Activated B cell treated with CpG ODN at 0.5 μM for 24 hours (primary cell): ENCODE data around the gene LPAR1. TPM values are rescaled to one million over a fixed set of nuclear protein-coding genes. Genes with fewer than 3 reads are reported as not detected.

ENCODE experiments used
- ATAC-seq: fragments of 200-7000 bp; cut with Tn5 transposase; one replicate; pipeline ENCODE4 v1.10.0; 2021; ENCODE audit warnings: low read depth, mild to moderate bottlenecking, moderate library complexity
- CTCF ChIA-PET: fragments of 350-600 bp; sonication (Branson Sonifier 250); formaldehyde crosslinking; loops from one replicate; lab custom pipeline; 2021; ENCODE audit warnings: antibody characterized with exemption; lab: Charles Lee
- POLR2A ChIA-PET: fragments of 350-600 bp; sonication (Branson Sonifier 250); formaldehyde crosslinking; loops from one replicate; lab custom pipeline; 2021; ENCODE audit warnings: antibody characterized with exemption; lab: Charles Lee
- DNase-seq: peaks from one replicate; pipeline ENCODE4 v3.0.0; 2022
- H3K27ac Mint-ChIP-seq: one replicate; pipeline ENCODE4 v1.8.0; 2020; ENCODE audit warnings: mixed read lengths
- H3K27me3 Mint-ChIP-seq: one replicate; pipeline ENCODE4 v1.8.0; 2021; ENCODE audit warnings: mixed read lengths
- H3K36me3 Mint-ChIP-seq: one replicate; pipeline ENCODE4 v1.8.0; 2021; ENCODE audit warnings: low read depth, mixed read lengths
- H3K4me1 Mint-ChIP-seq: one replicate; pipeline ENCODE4 v1.8.0; 2021; ENCODE audit warnings: mixed read lengths
- H3K4me3 Mint-ChIP-seq: one replicate; pipeline ENCODE4 v1.8.0; 2020; ENCODE audit warnings: mild to moderate bottlenecking, mixed read lengths
- H3K9me3 Mint-ChIP-seq: one replicate; pipeline ENCODE4 v1.8.0; 2020; ENCODE audit warnings: mixed read lengths
- intact Hi-C: fragments of 100-400 bp; cut with micrococcal nuclease; formaldehyde crosslinking; loops from one replicate; pipeline ENCODE4 v1.15.1; 2024
- total RNA-seq: library from RNA; stranded (reverse); gene quantifications from 2 replicates; pipeline ENCODE4 v1.2.3, GENCODE V29; 2022
- TF ChIP-seq, protein P1 (sequence below): fragments of 200-600 bp; IDR thresholded peaks from one replicate; pipeline ENCODE4 v1.8.0; 2022; ENCODE audit warnings: antibody characterized with exemption, mild to moderate bottlenecking

LPAR1 gene
- total RNA-seq, 1 donor from 2014 or later = not detected

- Mint-ChIP-seq H3K4me1 (no peaks in the 10 kb centered on the region), H3K27me3 (no peaks in the 10 kb centered on the region), H3K9me3 (no peaks in the 10 kb centered on the region), H3K4me3 (no peak overlapping the region), H3K27ac (no peak overlapping the region), H3K36me3 (no peaks in the 10 kb centered on the region)
- ATAC-seq = no peak
- CTCF ChIA-PET = no interaction called here
- DNase-seq = no peak
- intact Hi-C loops = no loop called here
- TF ChIP-seq, protein P1, sequence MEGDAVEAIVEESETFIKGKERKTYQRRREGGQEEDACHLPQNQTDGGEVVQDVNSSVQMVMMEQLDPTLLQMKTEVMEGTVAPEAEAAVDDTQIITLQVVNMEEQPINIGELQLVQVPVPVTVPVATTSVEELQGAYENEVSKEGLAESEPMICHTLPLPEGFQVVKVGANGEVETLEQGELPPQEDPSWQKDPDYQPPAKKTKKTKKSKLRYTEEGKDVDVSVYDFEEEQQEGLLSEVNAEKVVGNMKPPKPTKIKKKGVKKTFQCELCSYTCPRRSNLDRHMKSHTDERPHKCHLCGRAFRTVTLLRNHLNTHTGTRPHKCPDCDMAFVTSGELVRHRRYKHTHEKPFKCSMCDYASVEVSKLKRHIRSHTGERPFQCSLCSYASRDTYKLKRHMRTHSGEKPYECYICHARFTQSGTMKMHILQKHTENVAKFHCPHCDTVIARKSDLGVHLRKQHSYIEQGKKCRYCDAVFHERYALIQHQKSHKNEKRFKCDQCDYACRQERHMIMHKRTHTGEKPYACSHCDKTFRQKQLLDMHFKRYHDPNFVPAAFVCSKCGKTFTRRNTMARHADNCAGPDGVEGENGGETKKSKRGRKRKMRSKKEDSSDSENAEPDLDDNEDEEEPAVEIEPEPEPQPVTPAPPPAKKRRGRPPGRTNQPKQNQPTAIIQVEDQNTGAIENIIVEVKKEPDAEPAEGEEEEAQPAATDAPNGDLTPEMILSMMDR = no peak
- POLR2A ChIA-PET = no interaction called here
Measured at GRCh38 chr9:110975969-110976368, 62.3 kb downstream of the LPAR1 start.

- ChIA-PET CTCF (no interaction called here), POLR2A (no interaction called here)
- intact Hi-C loops = no loop called here
- DNase-seq = no peak
- TF ChIP-seq, protein P1 = no peak
- Mint-ChIP-seq H3K27me3 (no peaks in the 10 kb centered on the region), H3K9me3 (no peaks in the 10 kb centered on the region), H3K4me1 (no peaks in the 10 kb centered on the region), H3K27ac (no peak overlapping the region), H3K36me3 (no peaks in the 10 kb centered on the region), H3K4me3 (no peak overlapping the region)
- ATAC-seq = no peak
Measured at GRCh38 chr9:110975278-110975677, 63.0 kb downstream of the LPAR1 start.

GRCh38 chr9:110971705-110972104, 66.6 kb downstream of the LPAR1 start:
- no peak overlapping the region for H3K4me3 Mint-ChIP-seq
- ChIA-PET POLR2A (no interaction called here), CTCF (no interaction called here)
- no peaks in the 10 kb centered on the region for H3K4me1 Mint-ChIP-seq
- H3K9me3 Mint-ChIP-seq = no peaks in the 10 kb centered on the region
- no peaks in the 10 kb centered on the region for H3K27me3 Mint-ChIP-seq
- H3K27ac Mint-ChIP-seq = no peak overlapping the region
- no peaks in the 10 kb centered on the region for H3K36me3 Mint-ChIP-seq
- TF ChIP-seq, protein P1 = no peak
- ATAC-seq (no peak), DNase-seq (no peak)
- intact Hi-C loops = no loop called here

GRCh38 chr9:110971234-110971633, 67.0 kb downstream of the LPAR1 start:
- Mint-ChIP-seq H3K27me3 (no peaks in the 10 kb centered on the region), H3K4me1 (no peaks in the 10 kb centered on the region), H3K9me3 (no peaks in the 10 kb centered on the region), H3K36me3 (no peaks in the 10 kb centered on the region), H3K4me3 (no peak overlapping the region), H3K27ac (no peak overlapping the region)
- ChIA-PET CTCF (no interaction called here), POLR2A (no interaction called here)
- TF ChIP-seq, protein P1 = no peak
- DNase-seq (no peak), ATAC-seq (no peak)
- intact Hi-C loops = no loop called here

- ATAC-seq (no peak), DNase-seq (no peak)
- Mint-ChIP-seq H3K36me3 (no peaks in the 10 kb centered on the region), H3K9me3 (no peaks in the 10 kb centered on the region), H3K27me3 (no peaks in the 10 kb centered on the region), H3K4me1 (no peaks in the 10 kb centered on the region), H3K4me3 (no peak overlapping the region), H3K27ac (no peak overlapping the region)
- intact Hi-C loops = no loop called here
- TF ChIP-seq, protein P1 = no peak
- ChIA-PET POLR2A (no interaction called here), CTCF (no interaction called here)
Measured at GRCh38 chr9:110969971-110970386, 68.3 kb downstream of the LPAR1 start.
